Esophagus squamous epithelium (tissue), 5 donors: ENCODE measurements around the gene SLC2A5. TPM values are rescaled to one million over a fixed set of nuclear protein-coding genes. Genes with fewer than 3 reads are reported as not detected.
"Not testable (repeated sequence)": the region's sequence is repeated elsewhere in the genome, so short reads cannot be mapped to it uniquely, and the experiment has no call there.

Source experiments
- DNase-seq: peaks from one replicate; lab custom pipeline; 2025; lab: John Stamatoyannopoulos, UW
- H3K27ac ChIP-seq, 4 donors: fragments of 200-600 bp; sonication (generic); one replicate each; pipeline ENCODE4 v1.5.1; 2016 to 2019; ENCODE audit warnings: mild to moderate bottlenecking in 1 of 4
- H3K27me3 ChIP-seq, 4 donors: fragments of 200-600 bp; sonication (generic); 1 replicate in 3 of 4; 2 replicates in 1 of 4; pipeline versions ENCODE4 v1.5.1 to v1.6.0; 2017 to 2021; ENCODE audit warnings: antibody characterized with exemption in 1 of 4
- H3K36me3 ChIP-seq, 3 donors: fragments of 200-600 bp; sonication (generic); one replicate each; pipeline ENCODE4 v1.5.1; 2016 to 2019
- H3K4me1 ChIP-seq, 3 donors: fragments of 200-600 bp; sonication (generic); one replicate each; pipeline ENCODE4 v1.5.1; 2017 to 2019
- H3K4me3 ChIP-seq, 4 donors: fragments of 200-600 bp; sonication (generic); 1 replicate in 3 of 4; 2 replicates in 1 of 4; pipeline ENCODE4 v1.5.1; 2016 to 2019; ENCODE audit warnings: mild to moderate bottlenecking in 2 of 4, moderate library complexity in 1 of 4
- H3K9me3 ChIP-seq, 3 donors: fragments of 200-600 bp; sonication (generic); one replicate each; pipeline ENCODE4 v1.5.1; 2016 to 2019
- CTCF ChIP-seq, 6 experiments: fragments of 450-650 bp in 4 of 6; fragments of 200-600 bp in 2 of 6; sonication (generic) in 2 of 6; IDR thresholded peaks; one replicate each; pipeline ENCODE4 v1.5.1; 2016 to 2019; ENCODE audit warnings: antibody characterized with exemption in 6 of 6, mild to moderate bottlenecking in 4 of 6, moderate library complexity in 4 of 6
- POLR2A ChIP-seq, 4 donors: fragments of 450-650 bp; IDR thresholded peaks; one replicate each; pipeline ENCODE4 v1.6.1; 2017; ENCODE audit warnings: antibody characterized with exemption in 4 of 4, mild to moderate bottlenecking in 4 of 4, moderate library complexity in 3 of 4
- WGBS, 2 donors: methylation state at CpG; one replicate each; pipeline ENCODE4 v1.1.5; 2018; 5-methylcytosine and 5-hydroxymethylcytosine counted together
- intact Hi-C: fragments of 100-400 bp; cut with DNase I; formaldehyde crosslinking; loops from one replicate; pipeline ENCODE4 v1.15.0; 2022
- total RNA-seq, 4 donors: library from RNA; depleted of rRNA; stranded (reverse); fragments of >200 nt; gene quantifications; one replicate each; pipeline ENCODE4 v1.1.0, GENCODE V29; 2016
- donor health status: DM: yes; HTN: yes; CAD: no.

The SLC2A5 gene
- total RNA-seq, 4 donors from 2014 or later, result 1.9 to 7.1 (median 4.2) TPM

DNA sequence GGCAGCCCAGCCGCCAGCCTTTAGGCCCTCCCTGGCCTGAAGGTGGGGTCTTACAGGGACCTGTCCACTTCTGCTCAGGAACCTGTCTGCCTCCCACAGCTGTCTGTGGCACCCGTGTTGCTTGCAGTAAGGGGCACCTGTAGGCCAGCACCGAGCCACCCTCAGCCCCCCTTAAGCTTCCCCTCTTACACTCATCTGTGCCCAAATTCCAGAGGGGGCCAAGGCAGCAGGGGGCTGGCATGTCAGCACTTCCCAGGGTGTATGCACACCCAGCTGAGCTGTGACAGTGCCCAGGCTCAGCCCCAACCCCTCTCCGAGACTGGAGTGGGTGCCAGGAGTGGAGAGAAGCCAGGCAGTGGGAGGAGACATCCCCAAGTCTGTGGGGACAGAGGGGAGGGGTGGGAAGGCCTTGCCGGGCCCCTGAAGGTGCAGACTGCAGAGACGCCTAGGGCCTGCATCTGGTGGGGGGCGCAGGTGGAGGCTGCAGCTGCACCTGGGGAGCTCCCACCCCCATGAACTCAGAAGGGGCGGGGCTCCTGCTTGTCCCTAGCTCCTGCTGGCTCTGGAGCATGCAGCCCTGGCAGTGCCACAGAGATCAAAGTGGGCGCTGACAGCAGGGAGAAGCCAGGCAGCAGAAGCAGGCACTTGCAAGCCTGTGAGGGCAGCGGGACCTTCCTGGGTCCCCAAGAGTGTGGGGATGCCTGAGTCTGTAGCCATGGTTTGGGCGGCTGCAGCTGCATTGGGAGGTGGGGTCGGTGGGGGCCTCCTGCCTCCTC, 37.8 kb downstream of the SLC2A5 start:
- Histone ChIP-seq H3K36me3 (no peaks in the 10 kb centered on the region), H3K4me1 (peaks cover 0 to 6% (median 0%) of the 10 kb centered on the region in 3 donors), H3K27me3 (no peaks in the 10 kb centered on the region), H3K4me3 (no peak overlapping the region), H3K27ac (no peak overlapping the region), H3K9me3 (peaks cover 0 to 26% (median 7%) of the 10 kb centered on the region in 3 donors)
- TF ChIP-seq POLR2A (IDR thresholded peaks at IDR 0.05) (no peak), CTCF (IDR thresholded peaks at IDR 0.05) (no peak)
- 83 to 85% methylated on average over 4 to 5 of the region's 12 CpGs for WGBS, 2 donors
- intact Hi-C loops, result no loop called here
- no peak for DNase-seq

GRCh38 chr1:9031077-9031476, 38.4 kb downstream of the SLC2A5 start:
- H3K36me3 ChIP-seq, DNase-seq, H3K27ac ChIP-seq, H3K27me3 ChIP-seq, H3K4me3 ChIP-seq, H3K4me1 ChIP-seq, intact Hi-C loops: not testable (repeated sequence)
- H3K9me3 ChIP-seq, result peaks cover 0 to 26% (median 7%) of the 10 kb centered on the region in 3 donors
- 76% methylated on average over 2 of the region's 4 CpGs; no CpG with 5 or more reads in 1 of the 2 donors for WGBS, 2 donors

GRCh38 chr1:9028921-9029705, 40.3 kb downstream of the SLC2A5 start:
- H3K4me1 ChIP-seq, result no peaks in the 10 kb centered on the region
- 77 to 85% methylated on average over 5 of the region's 5 CpGs for WGBS, 2 donors
- intact Hi-C loops, result no loop called here
- DNase-seq, result no peak
- peaks cover 0 to 9% (median 0%) of the 10 kb centered on the region in 3 donors for H3K9me3 ChIP-seq
- no peaks in the 10 kb centered on the region for H3K27me3 ChIP-seq
- H3K36me3 ChIP-seq, result no peaks in the 10 kb centered on the region
- H3K4me3 ChIP-seq, result no peak overlapping the region
- TF ChIP-seq CTCF (IDR thresholded peaks at IDR 0.05) (no peak), POLR2A (IDR thresholded peaks at IDR 0.05) (no peak)
- H3K27ac ChIP-seq, result no peak overlapping the region

DNA sequence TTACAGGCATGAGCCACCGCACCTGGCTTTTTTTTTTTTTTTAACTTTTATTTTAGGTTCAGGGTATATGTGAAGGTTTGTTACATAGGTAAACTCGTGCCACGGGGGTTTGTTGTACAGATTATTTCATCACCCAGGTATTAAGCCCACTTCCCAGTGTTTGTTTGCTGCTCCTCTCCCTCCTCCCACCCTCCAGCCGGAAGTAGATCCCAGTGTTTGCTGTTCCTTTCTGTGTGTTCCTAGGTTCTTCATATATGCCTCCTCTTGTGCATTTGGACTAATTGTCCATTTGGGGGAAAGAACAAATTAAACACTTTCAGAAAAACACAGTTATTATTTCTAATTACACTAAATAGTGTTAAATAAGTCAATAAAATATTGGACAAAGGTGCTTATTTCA, 42.1 kb downstream of the SLC2A5 start:
- no peak for DNase-seq
- Histone ChIP-seq H3K4me1 (no peaks in the 10 kb centered on the region), H3K36me3 (no peaks in the 10 kb centered on the region), H3K27me3 (no peaks in the 10 kb centered on the region), H3K9me3 (peaks cover 0 to 9% (median 0%) of the 10 kb centered on the region in 3 donors), H3K27ac (no peak overlapping the region), H3K4me3 (no peak overlapping the region)
- WGBS, 2 donors, result 85 to 95% methylated on average over 4 of the region's 4 CpGs
- TF ChIP-seq POLR2A (IDR thresholded peaks at IDR 0.05), result no peak
- no peak for TF ChIP-seq CTCF (IDR thresholded peaks at IDR 0.05)
- intact Hi-C loops, result no loop called here

GRCh38 chr1:9025449-9025848, 44.0 kb downstream of the SLC2A5 start:
- TF ChIP-seq CTCF (IDR thresholded peaks at IDR 0.05) (no peak), POLR2A (IDR thresholded peaks at IDR 0.05) (no peak)
- H3K9me3 ChIP-seq, result no peaks in the 10 kb centered on the region
- no peaks in the 10 kb centered on the region for H3K27me3 ChIP-seq
- H3K4me3 ChIP-seq, result no peak overlapping the region
- 83 to 96% methylated on average over 3 to 4 of the region's 5 CpGs for WGBS, 2 donors
- no peaks in the 10 kb centered on the region for H3K4me1 ChIP-seq
- DNase-seq, result no peak
- H3K36me3 ChIP-seq, result no peaks in the 10 kb centered on the region
- intact Hi-C loops, result no loop called here
- H3K27ac ChIP-seq, result no peak overlapping the region
